ENCODE results near the gene S1PR1.

Gene S1PR1

GRCh38 chr1:101194746-101195145 lies 42.1 kb upstream of the S1PR1 start:
- Histone ChIP-seq H3K9me3 (ENCODE audit: control extremely low read depth in 1 of 5, control insufficient read depth in 4 of 5, insufficient read depth in 2 of 5, low read depth in 1 of 5, low read length in 4 of 5) (no peaks in the 10 kb centered on the region), H3K27me3 (replicated peaks in 2 of 5; ENCODE audit: control insufficient read depth in 4 of 5, insufficient read depth in 5 of 5, low read length in 4 of 5) (no peaks in the 10 kb centered on the region), H3K4me3 (ENCODE audit: control insufficient read depth in 1 of 7, extremely low read depth in 1 of 7, insufficient read depth in 4 of 7, low read depth in 2 of 7, low read length in 6 of 7) (no peak overlapping the region), H3K36me3 (ENCODE audit: control insufficient read depth in 4 of 4, insufficient read depth in 4 of 4, low read length in 3 of 4) (no peaks in the 10 kb centered on the region), H3K4me1 (ENCODE audit: control extremely low read depth in 1 of 4, control insufficient read depth in 4 of 4, insufficient read depth in 4 of 4, low read length in 3 of 4) (peaks cover 0 to 24% (median 10%) of the 10 kb centered on the region in 4 experiments), H3K27ac (ENCODE audit: insufficient read depth in 1 of 2, low read depth in 1 of 2, low read length in 2 of 2, poor library complexity in 1 of 2, severe bottlenecking in 2 of 2) (no peak overlapping the region)
- no peak for DNase-seq
- ChIA-PET CTCF (interaction anchor here (1.0 to 1.3 kb wide), 4 partner anchors 9 to 25 kb away, joined by 3 to 4 read pairs (median 3); no protein-coding TSS in a partner anchor), POLR2A (no interaction called here)
- WGBS (ENCODE audit: insufficient coverage): 89% methylated on average over 1 of the region's 1 CpG

DNA sequence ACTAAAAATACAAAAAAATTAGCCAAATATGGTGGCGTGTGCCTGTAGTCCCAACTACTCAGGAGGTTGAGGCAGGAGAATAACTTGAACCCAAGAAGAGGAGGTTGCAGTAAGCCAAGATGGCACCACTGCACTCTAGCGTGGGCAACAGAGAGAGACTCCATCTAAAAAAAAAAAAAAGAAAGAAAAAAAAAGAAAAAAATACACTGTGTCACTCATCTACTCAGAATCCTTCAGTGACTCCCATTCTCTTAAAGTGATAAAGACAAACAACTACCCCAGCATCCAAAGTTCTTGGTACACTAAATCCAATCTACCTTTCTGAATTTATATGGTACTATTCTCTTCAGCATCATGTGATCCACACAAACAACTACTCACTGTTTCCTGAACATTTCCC lies 40.2 kb upstream of the S1PR1 start:
- DNase-seq: no peak
- Histone ChIP-seq H3K27ac (ENCODE audit: insufficient read depth in 1 of 2, low read depth in 1 of 2, low read length in 2 of 2, poor library complexity in 1 of 2, severe bottlenecking in 2 of 2) (no peak overlapping the region), H3K4me1 (ENCODE audit: control extremely low read depth in 1 of 4, control insufficient read depth in 4 of 4, insufficient read depth in 4 of 4, low read length in 3 of 4) (peaks cover 0 to 8% (median under 1%) of the 10 kb centered on the region in 4 experiments), H3K36me3 (ENCODE audit: control insufficient read depth in 4 of 4, insufficient read depth in 4 of 4, low read length in 3 of 4) (no peaks in the 10 kb centered on the region), H3K4me3 (ENCODE audit: control insufficient read depth in 1 of 7, extremely low read depth in 1 of 7, insufficient read depth in 4 of 7, low read depth in 2 of 7, low read length in 6 of 7) (no peak overlapping the region), H3K27me3 (replicated peaks in 2 of 5; ENCODE audit: control insufficient read depth in 4 of 5, insufficient read depth in 5 of 5, low read length in 4 of 5) (no peaks in the 10 kb centered on the region), H3K9me3 (ENCODE audit: control extremely low read depth in 1 of 5, control insufficient read depth in 4 of 5, insufficient read depth in 2 of 5, low read depth in 1 of 5, low read length in 4 of 5) (no peaks in the 10 kb centered on the region)
- CTCF ChIA-PET: no interaction called here
- POLR2A ChIA-PET: no interaction called here
- 100% methylated on average over 1 of the region's 2 CpGs for WGBS (ENCODE audit: insufficient coverage)

DNA sequence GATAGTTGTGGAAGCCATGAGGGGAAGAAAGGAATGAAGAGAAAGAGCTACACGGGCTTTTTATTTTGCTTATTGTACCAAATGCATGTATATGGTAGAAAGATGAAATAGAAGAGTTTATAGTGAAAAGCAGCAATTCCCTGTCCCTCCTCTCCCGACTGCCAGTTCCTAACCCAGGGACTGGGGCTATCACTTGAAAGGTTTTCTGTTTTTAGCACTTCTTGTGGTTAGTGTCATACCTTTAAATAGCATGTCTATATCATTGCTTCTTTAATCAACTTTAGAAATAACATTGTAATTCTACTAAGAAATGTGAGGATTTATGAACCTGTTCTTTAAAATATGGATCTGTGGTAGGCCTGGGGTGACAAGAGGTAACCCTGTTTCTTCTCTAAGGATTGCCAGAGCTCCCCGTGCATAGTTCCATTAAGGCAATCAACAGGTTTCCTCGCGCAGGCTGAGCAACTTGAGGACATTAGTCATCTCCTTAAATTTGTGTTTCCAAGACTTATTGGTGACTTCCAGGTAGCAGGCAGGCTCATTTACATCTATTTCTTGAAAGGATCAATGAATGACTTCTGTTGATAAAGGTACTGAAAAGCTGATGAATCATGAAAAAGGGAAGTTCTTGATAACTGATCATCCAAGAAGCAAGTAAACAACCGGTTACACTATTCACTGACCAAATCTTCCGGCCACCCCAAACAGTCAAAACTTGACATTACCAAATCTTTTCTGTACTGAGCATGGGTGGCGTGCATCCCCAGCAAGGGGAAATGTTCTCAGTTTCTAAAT lies 37.8 kb upstream of the S1PR1 start:
- no peaks in the 10 kb centered on the region for H3K9me3 ChIP-seq (ENCODE audit: control extremely low read depth in 1 of 5, control insufficient read depth in 4 of 5, insufficient read depth in 2 of 5, low read depth in 1 of 5, low read length in 4 of 5)
- DNase-seq: no peak
- 84% methylated on average over 5 of the region's 8 CpGs for WGBS (ENCODE audit: insufficient coverage)
- no peaks in the 10 kb centered on the region for H3K27me3 ChIP-seq (replicated peaks in 2 of 5; ENCODE audit: control insufficient read depth in 4 of 5, insufficient read depth in 5 of 5, low read length in 4 of 5)
- H3K36me3 ChIP-seq (ENCODE audit: control insufficient read depth in 4 of 4, insufficient read depth in 4 of 4, low read length in 3 of 4): no peaks in the 10 kb centered on the region
- POLR2A ChIA-PET: no interaction called here
- CTCF ChIA-PET: interaction anchor here (0.8 to 1.2 kb wide), 3 partner anchors 11 to 65 kb away, joined by 3 to 5 read pairs (median 3); no protein-coding TSS in a partner anchor
- no peaks in the 10 kb centered on the region for H3K4me1 ChIP-seq (ENCODE audit: control extremely low read depth in 1 of 4, control insufficient read depth in 4 of 4, insufficient read depth in 4 of 4, low read length in 3 of 4)
- H3K4me3 ChIP-seq (ENCODE audit: control insufficient read depth in 1 of 7, extremely low read depth in 1 of 7, insufficient read depth in 4 of 7, low read depth in 2 of 7, low read length in 6 of 7): no peak overlapping the region
- no peak overlapping the region for H3K27ac ChIP-seq (ENCODE audit: insufficient read depth in 1 of 2, low read depth in 1 of 2, low read length in 2 of 2, poor library complexity in 1 of 2, severe bottlenecking in 2 of 2)

DNA sequence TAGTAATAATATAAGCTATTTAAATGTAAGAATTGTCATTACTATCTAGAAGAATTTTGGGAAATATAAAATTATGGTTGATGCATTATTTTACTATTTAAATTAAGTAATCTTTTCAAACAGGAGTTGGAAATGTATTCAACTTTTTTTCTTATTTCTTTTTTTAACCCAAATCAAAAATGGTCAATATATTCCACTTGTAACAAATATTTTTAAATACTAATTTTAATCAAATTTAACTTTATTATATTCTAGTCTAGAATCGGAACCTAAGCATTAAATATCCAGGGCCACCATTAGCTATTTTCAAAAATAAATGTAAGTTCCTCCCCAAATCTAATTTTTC lies 37.2 kb upstream of the S1PR1 start:
- Histone ChIP-seq H3K9me3 (ENCODE audit: control extremely low read depth in 1 of 5, control insufficient read depth in 4 of 5, insufficient read depth in 2 of 5, low read depth in 1 of 5, low read length in 4 of 5) (no peaks in the 10 kb centered on the region), H3K36me3 (ENCODE audit: control insufficient read depth in 4 of 4, insufficient read depth in 4 of 4, low read length in 3 of 4) (no peaks in the 10 kb centered on the region), H3K4me1 (ENCODE audit: control extremely low read depth in 1 of 4, control insufficient read depth in 4 of 4, insufficient read depth in 4 of 4, low read length in 3 of 4) (no peaks in the 10 kb centered on the region), H3K27me3 (replicated peaks in 2 of 5; ENCODE audit: control insufficient read depth in 4 of 5, insufficient read depth in 5 of 5, low read length in 4 of 5) (no peaks in the 10 kb centered on the region), H3K4me3 (ENCODE audit: control insufficient read depth in 1 of 7, extremely low read depth in 1 of 7, insufficient read depth in 4 of 7, low read depth in 2 of 7, low read length in 6 of 7) (no peak overlapping the region), H3K27ac (ENCODE audit: insufficient read depth in 1 of 2, low read depth in 1 of 2, low read length in 2 of 2, poor library complexity in 1 of 2, severe bottlenecking in 2 of 2) (no peak overlapping the region)
- ChIA-PET POLR2A (no interaction called here), CTCF (no interaction called here)
- no peak for DNase-seq
- no CpG with 5 or more reads among the region's 1 CpG for WGBS (ENCODE audit: insufficient coverage)

DNA sequence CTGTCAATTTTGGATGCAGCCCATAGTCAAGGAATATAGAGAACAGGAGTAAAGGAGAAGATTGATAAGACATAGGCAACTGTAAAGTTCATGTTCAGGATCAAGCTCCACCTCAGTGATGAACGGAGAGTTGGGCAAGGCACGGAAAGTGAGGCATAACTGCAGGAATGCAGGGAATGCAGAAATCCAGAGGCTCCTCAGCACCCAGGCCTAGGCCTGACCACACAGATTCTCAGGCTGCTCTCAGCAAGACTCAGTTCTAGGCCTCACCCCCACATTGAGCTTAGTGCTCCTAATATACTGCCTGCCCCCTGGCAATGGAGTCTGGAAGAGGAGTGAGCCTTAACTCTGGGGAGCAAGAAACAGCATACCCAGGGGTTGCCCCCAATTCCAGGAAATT lies 36.3 kb upstream of the S1PR1 start:
- no peaks in the 10 kb centered on the region for H3K4me1 ChIP-seq (ENCODE audit: control extremely low read depth in 1 of 4, control insufficient read depth in 4 of 4, insufficient read depth in 4 of 4, low read length in 3 of 4)
- H3K27ac ChIP-seq (ENCODE audit: insufficient read depth in 1 of 2, low read depth in 1 of 2, low read length in 2 of 2, poor library complexity in 1 of 2, severe bottlenecking in 2 of 2): no peak overlapping the region
- ChIA-PET CTCF (interaction anchor here (1.4 kb wide), 1 partner anchor 35 kb away, joined by 3 read pairs; no protein-coding TSS in a partner anchor), POLR2A (no interaction called here)
- 100% methylated on average over 1 of the region's 2 CpGs for WGBS (ENCODE audit: insufficient coverage)
- H3K36me3 ChIP-seq (ENCODE audit: control insufficient read depth in 4 of 4, insufficient read depth in 4 of 4, low read length in 3 of 4): no peaks in the 10 kb centered on the region
- no peak for DNase-seq
- H3K9me3 ChIP-seq (ENCODE audit: control extremely low read depth in 1 of 5, control insufficient read depth in 4 of 5, insufficient read depth in 2 of 5, low read depth in 1 of 5, low read length in 4 of 5): no peaks in the 10 kb centered on the region
- no peaks in the 10 kb centered on the region for H3K27me3 ChIP-seq (replicated peaks in 2 of 5; ENCODE audit: control insufficient read depth in 4 of 5, insufficient read depth in 5 of 5, low read length in 4 of 5)
- H3K4me3 ChIP-seq (ENCODE audit: control insufficient read depth in 1 of 7, extremely low read depth in 1 of 7, insufficient read depth in 4 of 7, low read depth in 2 of 7, low read length in 6 of 7): no peak overlapping the region

- H3K4me1 ChIP-seq (ENCODE audit: control extremely low read depth in 1 of 4, control insufficient read depth in 4 of 4, insufficient read depth in 4 of 4, low read length in 3 of 4): peaks cover 0 to 3% (median 0%) of the 10 kb centered on the region in 4 experiments
- CTCF ChIA-PET: interaction anchor here (1.4 kb wide), 1 partner anchor 9 kb away, joined by 3 read pairs; no protein-coding TSS in a partner anchor
- H3K27ac ChIP-seq (ENCODE audit: insufficient read depth in 1 of 2, low read depth in 1 of 2, low read length in 2 of 2, poor library complexity in 1 of 2, severe bottlenecking in 2 of 2): no peak overlapping the region
- no peak overlapping the region for H3K4me3 ChIP-seq (ENCODE audit: control insufficient read depth in 1 of 7, extremely low read depth in 1 of 7, insufficient read depth in 4 of 7, low read depth in 2 of 7, low read length in 6 of 7)
- WGBS (ENCODE audit: insufficient coverage): 93% methylated on average over 6 of the region's 6 CpGs
- no peaks in the 10 kb centered on the region for H3K9me3 ChIP-seq (ENCODE audit: control extremely low read depth in 1 of 5, control insufficient read depth in 4 of 5, insufficient read depth in 2 of 5, low read depth in 1 of 5, low read length in 4 of 5)
- H3K36me3 ChIP-seq (ENCODE audit: control insufficient read depth in 4 of 4, insufficient read depth in 4 of 4, low read length in 3 of 4): no peaks in the 10 kb centered on the region
- POLR2A ChIA-PET: no interaction called here
- DNase-seq: no peak
- no peaks in the 10 kb centered on the region for H3K27me3 ChIP-seq (replicated peaks in 2 of 5; ENCODE audit: control insufficient read depth in 4 of 5, insufficient read depth in 5 of 5, low read length in 4 of 5)
These were observed 32.8 kb upstream of the S1PR1 start for GRCh38 chr1:101203820-101204540.

GRCh38 chr1:101205457-101205856 lies 31.4 kb upstream of the S1PR1 start:
- peaks cover 0 to 3% (median 0%) of the 10 kb centered on the region in 4 experiments for H3K4me1 ChIP-seq (ENCODE audit: control extremely low read depth in 1 of 4, control insufficient read depth in 4 of 4, insufficient read depth in 4 of 4, low read length in 3 of 4)
- no peaks in the 10 kb centered on the region for H3K9me3 ChIP-seq (ENCODE audit: control extremely low read depth in 1 of 5, control insufficient read depth in 4 of 5, insufficient read depth in 2 of 5, low read depth in 1 of 5, low read length in 4 of 5)
- no peak overlapping the region for H3K27ac ChIP-seq (ENCODE audit: insufficient read depth in 1 of 2, low read depth in 1 of 2, low read length in 2 of 2, poor library complexity in 1 of 2, severe bottlenecking in 2 of 2)
- no peaks in the 10 kb centered on the region for H3K27me3 ChIP-seq (replicated peaks in 2 of 5; ENCODE audit: control insufficient read depth in 4 of 5, insufficient read depth in 5 of 5, low read length in 4 of 5)
- no peaks in the 10 kb centered on the region for H3K36me3 ChIP-seq (ENCODE audit: control insufficient read depth in 4 of 4, insufficient read depth in 4 of 4, low read length in 3 of 4)
- ChIA-PET CTCF (interaction anchor here (0.8 to 1.4 kb wide), 3 partner anchors 11 to 66 kb away, joined by 3 read pairs; no protein-coding TSS in a partner anchor), POLR2A (no interaction called here)
- no peak overlapping the region for H3K4me3 ChIP-seq (ENCODE audit: control insufficient read depth in 1 of 7, extremely low read depth in 1 of 7, insufficient read depth in 4 of 7, low read depth in 2 of 7, low read length in 6 of 7)
- DNase-seq: no peak

All from common myeloid progenitor, CD34-positive (primary cell).